ENCODE measurements around the gene ATP6V1A.
A peak's percentile ranks its signal among the peaks of the same experiment; 100 is the strongest.
"Not testable (repeated sequence)": the region's sequence is repeated elsewhere in the genome, so short reads cannot be mapped to it uniquely, and the experiment has no call there.

ATP6V1A gene

DNA sequence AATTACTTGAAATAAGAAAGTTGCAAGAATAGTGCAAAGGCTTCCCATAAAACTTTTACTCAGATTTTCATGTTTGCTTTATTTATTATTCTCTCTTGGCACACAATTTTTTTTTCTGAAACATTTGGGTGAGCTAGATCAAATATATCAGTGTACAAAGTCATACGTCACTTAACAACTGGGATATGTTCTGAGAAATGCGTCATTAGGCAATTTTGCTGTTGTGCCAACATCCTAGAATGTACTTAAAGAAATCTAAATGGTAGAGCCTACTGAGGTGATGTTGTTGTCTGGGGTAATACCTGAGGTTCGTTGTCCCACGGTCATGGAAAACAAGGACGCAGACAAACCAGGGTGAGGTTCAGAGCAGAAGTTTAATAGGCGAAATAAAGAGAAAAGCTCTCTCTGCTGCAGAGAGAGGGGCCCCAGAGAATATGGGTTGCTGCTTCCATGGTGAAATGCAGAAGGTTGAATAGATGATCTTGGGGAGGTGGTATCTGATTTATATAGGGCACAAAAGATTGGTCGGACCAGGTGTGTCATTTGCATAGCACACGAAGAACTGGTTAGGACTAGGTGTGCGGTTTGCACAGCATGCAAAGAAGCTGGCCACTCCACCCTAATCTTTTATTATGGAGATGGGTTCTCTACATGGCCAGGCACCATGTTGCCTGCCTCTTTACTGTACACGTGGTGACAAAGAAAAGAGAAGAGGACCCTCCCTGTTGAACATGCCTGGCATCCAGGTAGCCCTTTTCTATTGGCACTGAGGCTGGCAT, 82.9 kb downstream of the ATP6V1A start:
- DNase-seq = no peak

DNA sequence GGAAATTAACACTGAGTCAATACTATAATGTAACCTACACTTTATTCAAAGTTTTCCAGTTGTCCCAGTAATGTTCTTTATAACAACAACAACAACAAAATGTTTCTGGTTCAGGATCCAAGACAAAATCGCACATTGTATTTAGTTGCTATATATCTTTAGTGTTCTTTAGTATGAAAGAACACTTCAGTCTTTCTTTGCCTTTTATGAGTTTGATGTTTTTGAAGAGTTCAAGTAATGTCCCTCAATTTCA, 84.2 kb downstream of the ATP6V1A start:
- DNase-seq = no peak

DNA sequence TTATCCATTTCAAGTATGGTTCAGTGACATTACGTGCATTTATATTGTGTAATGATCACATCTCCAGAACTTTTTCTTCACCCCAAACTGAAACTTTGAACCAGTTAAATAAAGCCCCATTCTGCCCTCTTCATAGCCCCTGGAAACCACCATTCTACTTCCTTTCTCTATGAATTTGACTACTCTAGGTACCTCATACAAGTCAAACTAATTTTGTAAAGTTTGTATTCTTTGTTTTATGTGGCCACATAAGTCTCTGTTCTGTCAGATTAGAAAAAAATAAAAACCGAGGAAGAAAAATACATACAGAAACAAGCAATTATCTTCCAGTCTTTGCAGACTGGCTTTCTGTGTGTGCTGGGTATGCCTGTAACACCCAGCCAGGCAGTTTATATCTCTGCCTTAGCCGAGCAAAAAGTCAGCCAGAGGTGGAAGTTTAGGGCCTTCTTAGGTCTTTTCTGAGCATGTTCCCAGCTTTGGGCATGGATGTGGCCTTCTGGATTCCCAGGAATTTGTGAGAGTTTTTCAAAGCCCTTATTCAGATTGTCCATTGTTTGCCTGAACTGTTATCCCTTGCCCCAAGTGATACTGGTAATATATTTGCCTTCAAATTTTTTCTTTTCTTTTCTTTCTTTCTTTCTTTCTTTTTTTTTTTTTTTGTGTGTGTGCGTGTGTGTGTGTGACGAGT, 85.8 kb downstream of the ATP6V1A start:
- DNase-seq = no peak

DNA sequence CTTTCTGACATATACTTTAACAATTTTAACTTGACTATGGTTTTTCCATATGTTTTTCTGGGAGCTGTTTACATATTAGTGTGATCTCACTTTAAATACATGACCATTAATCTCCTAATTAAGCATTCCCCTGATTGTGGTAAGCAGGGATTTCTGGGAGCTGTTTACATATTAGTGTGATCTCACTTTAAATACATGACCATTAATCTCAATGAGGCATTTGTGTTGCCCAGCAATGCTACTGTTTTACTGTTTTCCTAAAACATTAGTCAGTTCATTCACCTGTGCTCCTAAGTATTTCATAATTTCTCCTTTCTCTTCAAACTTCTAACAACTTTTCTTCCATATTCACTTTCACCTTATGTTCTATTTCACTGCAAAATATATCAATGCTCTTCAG, 88.1 kb downstream of the ATP6V1A start:
- DNase-seq = no peak

GRCh38 chr3:113838631-113839209, 91.9 kb downstream of the ATP6V1A start, which contains the start of gene GRAMD1C:
TSS of gene GRAMD1C (plus strand) at chr3:113838788. CDS start at chr3:113838910, 122 bp downstream.
- peak; percentile 95 for DNase-seq

- DNase-seq = no peak
Observed at GRCh38 chr3:113839551-113839950, 92.7 kb downstream of the ATP6V1A start.

DNA sequence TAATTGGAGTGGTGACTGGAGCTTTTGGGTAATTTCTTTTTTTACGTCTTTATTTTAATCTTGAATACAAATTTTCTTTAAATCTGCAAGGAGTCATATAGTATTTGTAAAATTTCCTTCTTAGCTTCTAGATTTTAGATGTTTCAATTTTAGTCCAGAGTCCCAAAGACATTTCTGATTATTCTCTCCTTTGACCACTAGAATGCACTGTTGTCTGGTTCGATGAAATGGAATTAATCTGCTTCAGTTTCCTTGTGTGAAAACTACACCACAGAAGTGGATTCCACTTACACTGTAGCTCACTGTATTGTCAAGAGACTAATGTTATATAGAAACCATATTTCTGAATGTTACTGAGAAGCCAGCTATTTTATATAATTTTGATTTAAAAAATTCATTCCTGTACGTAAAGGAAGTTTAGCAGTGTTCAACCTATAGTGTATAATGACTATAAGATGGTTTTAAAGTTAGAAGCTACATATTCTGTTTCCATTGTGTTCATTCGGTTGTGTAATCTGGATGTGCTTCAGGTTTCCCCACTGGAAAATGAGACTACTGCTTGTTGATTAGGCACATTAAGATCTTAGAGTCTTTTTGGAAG, 97.9 kb downstream of the ATP6V1A start:
- DNase-seq = peak; percentile 81

DNA sequence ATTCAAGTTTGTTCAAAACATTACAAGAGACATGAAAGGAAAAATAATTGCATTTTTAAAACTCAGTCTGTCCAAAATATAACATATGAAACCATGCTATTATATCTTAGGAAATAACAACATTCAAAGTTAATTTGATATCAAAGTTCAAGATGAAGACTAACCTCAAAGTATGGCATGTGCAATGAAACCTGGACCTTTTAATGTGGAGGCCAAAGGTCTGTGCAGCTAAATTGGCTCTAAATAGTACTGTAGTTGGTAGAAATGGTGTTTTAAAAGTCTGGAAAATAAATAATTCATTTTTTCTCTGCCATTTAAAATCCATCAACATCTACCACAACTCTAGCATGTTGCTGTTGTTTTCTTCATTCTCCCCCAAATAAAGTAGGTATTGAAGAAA, 100.4 kb downstream of the ATP6V1A start:
- no peak for DNase-seq

- DNase-seq = no peak
Observed at GRCh38 chr3:113847664-113848461, 101.0 kb downstream of the ATP6V1A start.

DNA sequence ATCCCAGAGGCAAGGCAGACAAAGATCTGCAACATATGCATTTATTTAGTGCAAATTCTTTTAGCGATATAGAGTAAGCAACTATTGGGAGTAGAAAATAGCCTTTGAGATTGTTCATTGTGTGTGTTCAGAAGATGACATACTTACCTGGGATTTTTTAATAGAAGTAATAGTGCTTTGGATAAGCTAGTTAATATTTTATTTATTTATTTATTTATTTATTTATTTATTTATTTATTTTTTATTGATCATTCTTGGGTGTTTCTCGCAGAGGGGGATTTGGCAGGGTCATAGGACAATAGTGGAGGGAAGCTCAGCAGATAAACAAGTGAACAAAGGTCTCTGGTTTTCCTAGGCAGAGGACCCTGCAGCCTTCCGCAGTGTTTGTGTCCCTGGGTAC, 102.2 kb downstream of the ATP6V1A start:
- not testable (repeated sequence) for DNase-seq

DNA sequence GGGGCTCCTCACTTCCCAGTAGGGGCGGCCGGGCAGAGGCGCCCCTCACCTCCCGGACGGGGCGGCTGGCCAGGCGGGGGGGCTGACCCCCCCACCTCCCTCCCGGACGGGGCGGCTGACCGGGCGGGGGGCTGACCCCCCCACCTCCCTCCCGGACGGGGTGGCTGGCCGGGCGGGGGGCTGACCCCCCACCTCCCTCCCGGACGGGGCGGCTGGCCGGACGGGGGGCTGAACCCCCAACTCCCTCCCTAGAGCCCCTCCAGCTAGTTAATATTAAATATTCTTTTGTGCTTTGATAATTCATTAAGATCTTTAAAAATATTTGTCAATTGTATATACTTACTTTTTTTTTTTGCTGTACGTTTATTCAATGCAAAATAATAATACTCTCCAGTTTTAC, 103.0 kb downstream of the ATP6V1A start:
- not testable (repeated sequence) for DNase-seq

DNA sequence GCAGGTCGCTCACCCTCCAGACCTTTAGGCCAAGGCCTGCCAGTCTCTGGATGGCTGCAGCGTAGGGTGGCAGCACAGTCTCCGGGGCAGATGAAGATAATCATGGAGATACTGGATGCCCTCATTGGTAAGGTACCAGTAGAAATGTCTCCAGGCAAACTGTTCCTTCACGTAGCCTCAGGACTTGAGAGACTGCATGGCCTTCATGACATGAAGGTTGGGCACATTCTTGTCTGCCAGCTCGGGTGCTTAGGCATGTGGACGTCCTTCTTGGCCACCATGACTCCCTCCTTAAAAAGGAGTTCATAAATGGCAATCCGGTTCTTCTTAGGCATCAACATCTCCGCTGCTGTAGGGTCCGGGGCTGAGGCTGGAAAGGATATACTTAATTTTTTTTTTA, 103.6 kb downstream of the ATP6V1A start:
- not testable (repeated sequence) for DNase-seq

GRCh38 chr3:113852506-113852905, 105.7 kb downstream of the ATP6V1A start:
- DNase-seq = no peak

Measured in eye (tissue), 1 donor.